Body of pancreas (tissue), 4 donors: Measurements from ENCODE around the gene PLA2R1.
"Not testable (repeated sequence)": the region's sequence is repeated elsewhere in the genome, so short reads cannot be mapped to it uniquely, and the experiment has no call there.

Experiments used
- POLR2A ChIP-seq, 3 donors: fragments of 450-650 bp; IDR thresholded peaks; one replicate each; pipeline ENCODE4 v1.6.1; 2016; ENCODE audit warnings: antibody characterized with exemption in 3 of 3, mild to moderate bottlenecking in 2 of 3
- TF ChIP-seq, protein P1 (sequence below), 7 experiments: fragments of 450-650 bp in 4 of 7; fragments of 200-600 bp in 3 of 7; sonication (generic) in 3 of 7; IDR thresholded peaks; one replicate each; pipeline ENCODE4 v1.5.1; 2016 to 2019; ENCODE audit warnings: antibody characterized with exemption in 7 of 7

DNA sequence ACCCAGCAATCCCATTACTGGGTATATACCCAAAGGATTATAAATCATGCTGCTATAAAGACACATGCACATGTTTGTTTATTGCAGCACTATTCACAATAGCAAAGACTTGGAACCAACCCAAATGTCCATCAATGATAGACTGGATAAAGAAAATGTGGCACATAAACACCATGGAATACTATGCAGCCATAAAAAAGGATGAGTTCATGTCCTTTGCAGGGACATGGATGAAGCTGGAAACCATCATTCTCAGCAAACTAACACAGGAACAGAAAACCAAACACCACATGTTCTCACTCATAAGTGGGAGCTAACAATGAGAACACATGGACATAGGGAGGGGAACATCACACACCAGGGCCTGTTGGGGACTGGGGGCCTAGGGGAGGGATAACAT is 99.9 kb downstream of the PLA2R1 start:
- TF ChIP-seq, protein P1, sequence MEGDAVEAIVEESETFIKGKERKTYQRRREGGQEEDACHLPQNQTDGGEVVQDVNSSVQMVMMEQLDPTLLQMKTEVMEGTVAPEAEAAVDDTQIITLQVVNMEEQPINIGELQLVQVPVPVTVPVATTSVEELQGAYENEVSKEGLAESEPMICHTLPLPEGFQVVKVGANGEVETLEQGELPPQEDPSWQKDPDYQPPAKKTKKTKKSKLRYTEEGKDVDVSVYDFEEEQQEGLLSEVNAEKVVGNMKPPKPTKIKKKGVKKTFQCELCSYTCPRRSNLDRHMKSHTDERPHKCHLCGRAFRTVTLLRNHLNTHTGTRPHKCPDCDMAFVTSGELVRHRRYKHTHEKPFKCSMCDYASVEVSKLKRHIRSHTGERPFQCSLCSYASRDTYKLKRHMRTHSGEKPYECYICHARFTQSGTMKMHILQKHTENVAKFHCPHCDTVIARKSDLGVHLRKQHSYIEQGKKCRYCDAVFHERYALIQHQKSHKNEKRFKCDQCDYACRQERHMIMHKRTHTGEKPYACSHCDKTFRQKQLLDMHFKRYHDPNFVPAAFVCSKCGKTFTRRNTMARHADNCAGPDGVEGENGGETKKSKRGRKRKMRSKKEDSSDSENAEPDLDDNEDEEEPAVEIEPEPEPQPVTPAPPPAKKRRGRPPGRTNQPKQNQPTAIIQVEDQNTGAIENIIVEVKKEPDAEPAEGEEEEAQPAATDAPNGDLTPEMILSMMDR (IDR thresholded peaks at IDR 0.05), result not testable (repeated sequence)
- not testable (repeated sequence) for TF ChIP-seq POLR2A (IDR thresholded peaks at IDR 0.05)
